ENCODE data around the gene RASA3.
A peak's percentile ranks its signal among the peaks of the same experiment; 100 is the strongest.

RASA3 gene

GRCh38 chr13:113976711-113977684, 155.4 kb downstream of the RASA3 start:
- no peak for DNase-seq

- DNase-seq, result no peak
Observed at GRCh38 chr13:113975416-113975815, 157.0 kb downstream of the RASA3 start.

- DNase-seq, result no peak
Observed at GRCh38 chr13:113974304-113975281, 157.8 kb downstream of the RASA3 start.

DNA sequence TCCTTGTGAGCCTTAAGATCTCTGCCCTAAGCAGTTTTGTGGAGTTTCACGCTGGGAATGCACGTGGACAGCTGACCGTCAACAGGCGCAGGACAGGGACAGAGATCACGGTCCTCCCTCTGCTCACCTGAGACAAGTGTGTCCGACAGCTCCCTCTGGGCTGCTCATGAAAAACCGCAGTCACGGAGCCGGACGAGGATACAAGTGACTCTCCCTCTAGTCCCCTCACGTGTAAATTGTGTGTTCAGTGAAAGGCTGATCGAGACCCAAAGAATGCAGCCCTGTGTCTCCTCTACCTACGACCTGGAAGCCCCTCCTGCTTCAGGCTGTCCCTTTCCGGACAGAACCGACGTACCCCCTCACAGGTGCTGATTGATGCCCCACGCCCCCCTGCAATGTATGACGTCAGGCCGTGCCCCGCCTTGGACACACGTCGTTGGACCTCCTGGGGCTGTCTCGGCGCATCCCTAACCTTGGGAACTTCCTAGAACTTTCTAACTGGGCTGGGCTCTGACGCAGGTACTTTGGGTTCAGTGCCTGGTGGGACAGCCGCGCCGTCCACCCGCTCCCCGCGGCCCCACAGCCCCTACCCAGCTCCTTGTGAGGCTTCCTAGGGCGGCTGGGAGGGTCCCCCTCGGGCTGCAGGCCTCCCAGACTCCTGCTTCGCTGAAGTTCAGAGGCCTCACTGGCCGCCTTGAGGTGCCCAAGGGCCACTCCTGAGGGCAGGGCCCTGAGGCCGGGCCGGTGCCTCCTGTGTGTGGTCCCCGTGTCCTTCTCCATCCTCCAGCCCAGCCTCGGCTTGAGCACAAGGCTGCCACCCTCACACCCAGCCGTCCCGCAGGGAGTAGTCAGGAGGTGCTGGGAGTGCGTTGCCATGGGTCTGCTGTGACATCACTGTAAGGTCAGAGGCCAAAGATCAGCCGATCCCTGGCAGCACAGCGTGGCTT, 158.9 kb downstream of the RASA3 start, which contains the start of gene C13orf46:
TSS of gene C13orf46 (minus strand) at position 859 of the 947 bp plus-strand sequence. CDS start at position 780, 79 bp downstream.
- no peak for DNase-seq

- DNase-seq, result no peak
Observed at GRCh38 chr13:113972451-113973217, 159.8 kb downstream of the RASA3 start.

DNA sequence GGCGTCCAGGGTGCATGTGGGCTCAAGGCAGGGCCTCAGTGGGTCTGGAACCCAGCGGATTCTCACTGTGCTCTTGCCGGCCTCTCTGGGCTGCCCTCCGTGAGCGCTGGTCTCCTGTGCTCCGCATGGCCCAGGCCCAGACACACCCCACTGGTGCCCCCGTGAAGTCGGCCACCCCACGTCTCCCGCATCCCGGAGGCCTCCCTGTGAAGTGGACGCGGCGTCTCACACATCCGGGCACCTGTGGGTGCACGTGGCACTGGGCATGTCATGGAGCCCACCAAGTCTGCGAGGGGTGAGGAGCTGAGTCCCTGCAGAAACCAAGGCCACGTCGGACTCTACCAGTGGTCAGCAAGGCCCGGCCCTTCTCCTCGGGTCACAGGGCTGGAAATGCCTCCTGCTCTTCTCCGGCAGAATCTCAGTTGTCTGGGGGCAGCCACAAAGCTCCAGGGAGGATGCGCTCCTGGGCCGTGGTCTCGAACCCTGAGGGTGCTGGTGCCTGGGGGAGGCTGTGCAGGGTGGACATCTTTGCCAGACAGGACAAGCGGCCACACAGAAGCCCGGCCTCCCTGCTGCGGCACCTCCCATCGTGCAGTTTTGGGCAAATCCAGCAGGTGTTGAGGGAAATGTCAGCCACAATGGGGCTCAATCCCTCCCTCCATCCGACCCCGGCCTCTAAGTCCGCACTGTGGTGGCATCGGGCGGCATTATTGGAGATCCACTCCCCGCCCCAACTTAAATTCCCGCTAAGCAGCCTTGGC, 160.8 kb downstream of the RASA3 start:
- no peak for DNase-seq

GRCh38 chr13:113970810-113971470, 161.5 kb downstream of the RASA3 start:
- DNase-seq, result no peak

DNA sequence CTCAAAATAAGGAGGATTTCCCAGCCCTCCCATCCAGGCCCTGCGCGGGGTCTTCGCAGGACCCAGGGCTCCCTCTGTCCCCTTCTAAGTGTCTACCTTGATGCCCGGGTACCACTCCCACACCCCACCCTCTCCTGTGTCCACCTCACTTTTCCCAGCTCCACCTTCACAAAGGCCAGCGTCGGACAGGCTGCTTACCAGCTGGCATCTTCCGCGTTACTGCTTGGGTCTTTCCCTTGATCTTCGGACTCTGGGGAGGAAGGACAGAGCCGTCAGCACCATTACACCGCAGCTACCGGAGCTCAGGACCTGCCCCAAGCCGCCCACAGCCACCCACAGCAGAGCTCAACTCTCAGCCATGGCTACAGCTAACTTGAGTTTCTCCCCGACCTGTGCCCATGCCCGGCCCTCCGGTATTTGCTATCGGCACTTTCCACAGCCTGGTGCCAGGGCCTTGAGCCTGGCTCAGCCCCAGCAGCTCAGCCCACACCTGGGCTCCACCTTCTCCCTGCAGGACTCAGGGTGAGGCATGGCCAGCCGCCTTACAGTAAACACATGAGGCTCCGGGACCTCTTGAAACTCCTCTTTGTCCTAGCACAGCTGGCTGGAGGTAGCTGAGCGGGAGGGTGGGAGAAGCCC, 162.3 kb downstream of the RASA3 start:
- DNase-seq, result no peak

- peak in 1 of 5 experiments; percentile 0 for DNase-seq
Observed at GRCh38 chr13:113969311-113969972, 163.0 kb downstream of the RASA3 start.

- DNase-seq, result no peak
Observed at GRCh38 chr13:113968463-113969310, 163.7 kb downstream of the RASA3 start.

GRCh38 chr13:113967729-113968462, 164.5 kb downstream of the RASA3 start:
- no peak for DNase-seq

DNA sequence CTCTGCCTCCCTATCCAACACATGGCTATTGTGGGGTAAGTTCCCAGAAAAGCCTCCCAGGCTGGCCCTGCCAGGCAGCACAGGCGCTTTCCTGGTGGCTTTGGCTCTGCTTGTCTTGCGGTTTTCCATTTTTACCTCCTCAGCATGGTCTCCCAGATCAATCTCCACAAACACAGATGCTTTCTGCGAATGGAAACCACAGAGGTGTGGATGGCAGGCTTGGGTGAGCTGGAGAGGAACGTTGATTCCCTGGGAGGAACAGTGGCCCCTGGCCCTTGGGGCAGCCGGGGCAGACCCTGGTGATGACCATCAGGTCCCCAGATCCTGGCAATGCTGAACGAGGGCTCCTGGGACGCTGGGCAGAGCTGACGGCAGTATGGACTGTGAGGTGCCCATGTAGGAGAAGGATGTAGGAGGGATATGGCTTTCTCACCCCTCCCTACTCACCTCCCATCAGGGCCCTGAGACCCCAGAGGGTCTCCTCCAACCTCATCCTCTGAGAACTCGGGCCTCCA, 165.2 kb downstream of the RASA3 start:
- no peak for DNase-seq

DNA sequence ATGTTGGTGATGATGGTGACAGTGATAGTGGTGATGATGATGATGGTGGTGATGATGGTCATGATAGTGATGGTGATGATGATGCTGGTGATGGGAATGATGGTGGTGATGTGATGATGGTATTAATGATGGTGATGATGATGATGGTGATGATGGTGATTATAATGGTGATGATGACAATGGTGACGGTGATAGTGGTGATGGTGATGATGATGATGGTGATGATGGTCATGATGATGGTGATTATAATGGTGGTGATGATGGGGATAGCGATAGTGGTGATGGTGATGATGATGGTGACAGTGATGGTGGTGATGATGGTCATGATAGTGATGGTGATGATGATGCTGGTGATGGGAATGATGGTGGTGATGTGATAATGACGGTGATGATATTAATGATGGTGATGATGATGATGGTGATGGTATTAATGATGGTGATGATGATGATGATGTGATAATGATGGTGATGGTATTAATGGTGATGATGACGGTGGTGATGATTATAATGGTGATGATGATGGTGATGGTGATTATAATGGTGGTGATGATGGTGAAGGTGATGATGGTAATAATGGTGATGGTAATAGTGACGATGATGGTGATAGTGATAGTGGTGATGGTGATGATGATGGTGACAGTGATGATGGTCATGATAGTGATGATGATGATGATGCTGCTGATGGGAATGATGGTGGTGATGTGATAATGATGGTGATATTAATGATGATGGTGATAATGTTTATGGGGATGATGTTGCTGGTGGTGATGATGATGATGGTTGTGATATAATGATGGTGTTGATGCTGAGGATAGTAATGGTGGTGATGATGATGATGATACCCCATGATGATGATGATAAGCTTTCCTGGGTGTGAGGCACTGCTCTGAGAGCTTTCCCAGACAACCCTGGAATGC, 166.2 kb downstream of the RASA3 start:
- no peak for DNase-seq

DNA sequence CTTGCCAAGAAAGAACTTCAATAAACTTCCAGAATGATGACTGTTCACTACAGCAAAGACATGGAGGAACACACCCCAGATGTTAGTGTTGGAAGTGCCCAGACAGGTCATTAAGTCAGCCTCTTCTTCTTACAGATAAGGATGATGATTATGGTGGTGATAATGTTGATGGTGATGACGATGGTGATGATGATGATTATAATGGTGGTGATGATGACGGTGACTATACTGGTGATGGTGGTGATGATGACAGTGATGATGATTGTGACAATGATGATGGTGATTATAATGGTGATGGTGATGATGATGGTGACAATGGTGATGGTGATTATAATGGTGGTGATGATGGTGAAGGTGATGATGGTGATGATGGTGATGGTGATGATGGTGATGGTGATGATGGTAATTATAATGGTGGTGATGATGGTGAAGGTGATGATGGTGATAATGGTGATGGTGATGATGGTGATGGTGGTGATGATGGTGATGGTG, 167.0 kb downstream of the RASA3 start:
- DNase-seq, result no peak

DNA sequence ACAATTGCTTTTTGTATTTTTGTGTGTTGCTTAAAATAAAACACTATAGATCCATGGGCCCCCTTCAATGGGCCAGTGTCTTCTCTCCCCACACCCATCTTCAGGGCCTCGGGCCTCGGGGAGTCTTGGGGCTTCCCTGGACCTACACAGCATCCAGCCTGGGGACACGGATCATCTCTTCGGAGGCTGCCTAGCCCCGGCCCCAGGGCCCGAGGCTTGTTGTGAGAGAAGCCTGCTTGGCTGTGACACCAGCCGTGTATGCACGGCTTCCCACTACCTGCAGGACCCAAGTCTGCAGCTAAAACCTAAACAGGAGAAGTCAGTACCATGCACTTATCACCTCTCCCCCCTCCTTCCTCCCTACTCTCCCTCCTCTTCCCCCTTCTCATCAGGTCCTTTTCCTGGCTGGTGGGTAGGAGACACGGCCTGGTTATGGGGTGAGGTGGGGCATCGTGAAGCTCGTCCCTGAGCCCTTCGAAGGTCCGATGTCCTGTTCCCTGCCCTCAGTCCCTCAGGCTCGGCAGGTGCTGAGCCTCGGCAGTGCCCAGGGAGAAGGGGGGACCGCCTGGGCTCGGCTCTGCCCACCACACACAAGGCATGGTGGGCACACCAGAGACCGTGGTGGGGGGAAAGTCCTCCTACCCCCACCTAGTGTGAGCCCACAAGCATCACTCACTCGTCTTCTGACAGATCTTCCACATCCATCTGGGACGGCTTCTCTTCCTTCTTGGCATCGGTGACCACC, 168.0 kb downstream of the RASA3 start:
- DNase-seq, result no peak
